Fibroblast of upper back skin (primary cell): ENCODE data around the gene CMBL.
A peak's percentile ranks its signal among the peaks of the same experiment; 100 is the strongest.
"Not testable (repeated sequence)": the region's sequence is repeated elsewhere in the genome, so short reads cannot be mapped to it uniquely, and the experiment has no call there.

Experiments
- DNase-seq: peaks from one replicate; pipeline ENCODE4 v3.0.0-alpha.2; 2013

The CMBL gene

GRCh38 chr5:10333154-10334006 lies 25.7 kb upstream of the CMBL start:
- no peak for DNase-seq

GRCh38 chr5:10332301-10332700 lies 24.6 kb upstream of the CMBL start:
- no peak for DNase-seq

GRCh38 chr5:10331341-10331796 lies 23.7 kb upstream of the CMBL start:
- peak; percentile 96 for DNase-seq

GRCh38 chr5:10330511-10331230 lies 23.0 kb upstream of the CMBL start:
- DNase-seq = no peak

- peak; percentile 94 for DNase-seq
These were observed 22.2 kb upstream of the CMBL start for GRCh38 chr5:10329820-10330481.

- DNase-seq = no peak
These were observed 21.7 kb upstream of the CMBL start for GRCh38 chr5:10329446-10329819.

- no peak for DNase-seq
These were observed 20.6 kb upstream of the CMBL start for GRCh38 chr5:10328323-10328722.

- no peak for DNase-seq
These were observed 17.0 kb upstream of the CMBL start for GRCh38 chr5:10324518-10325370.

GRCh38 chr5:10323588-10324488 lies 16.1 kb upstream of the CMBL start:
- DNase-seq = peak; percentile 37

- DNase-seq = no peak
These were observed 14.2 kb upstream of the CMBL start for GRCh38 chr5:10321882-10322281.

- no peak for DNase-seq
These were observed 13.1 kb upstream of the CMBL start for GRCh38 chr5:10320793-10321192.

GRCh38 chr5:10319202-10319851 lies 11.6 kb upstream of the CMBL start:
- DNase-seq = no peak

GRCh38 chr5:10317825-10318682 lies 10.4 kb upstream of the CMBL start:
- DNase-seq = no peak

GRCh38 chr5:10315824-10316509 lies 8.3 kb upstream of the CMBL start:
- DNase-seq = no peak

- no peak for DNase-seq
These were observed 7.5 kb upstream of the CMBL start for GRCh38 chr5:10315201-10315600.

- DNase-seq = no peak
These were observed 4.1 kb upstream of the CMBL start for GRCh38 chr5:10311595-10312425.

- DNase-seq = not testable (repeated sequence)
These were observed 3.3 kb upstream of the CMBL start for GRCh38 chr5:10310835-10311570.
